ENCODE data around the gene USP9Y. TPM values are rescaled to one million over a fixed set of nuclear protein-coding genes. Genes with fewer than 3 reads are reported as not detected.

USP9Y gene
- total RNA-seq, 2 experiments from 2014 or later: 12.4 to 15.6 TPM

DNA sequence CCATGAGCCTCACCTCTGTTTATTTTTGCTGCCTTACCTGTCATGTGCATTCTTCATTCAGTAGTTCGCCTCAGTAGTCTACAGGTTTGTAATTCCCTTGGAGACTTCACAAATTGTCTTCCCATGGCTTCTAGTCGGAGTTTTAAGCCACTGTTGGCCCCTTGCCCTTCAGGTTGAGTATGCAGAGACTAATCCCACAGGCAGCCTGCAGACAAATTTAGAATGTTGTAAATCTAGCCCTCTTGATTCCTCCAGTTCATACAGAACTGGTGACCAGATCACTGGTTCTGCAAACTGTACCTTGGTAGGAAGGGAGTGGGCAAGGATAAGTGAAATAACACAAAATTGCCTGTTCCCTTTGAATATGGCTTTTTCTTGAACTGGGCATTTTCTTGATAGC, 33.0 kb downstream of the USP9Y start:
- Histone ChIP-seq H3K4me1 (ENCODE audit: insufficient read depth, low read length, poor library complexity, severe bottlenecking) (no peaks in the 10 kb centered on the region), H3K27ac (ENCODE audit: low read depth, low read length, poor library complexity, severe bottlenecking) (no peak overlapping the region), H3K9me2 (ENCODE audit: insufficient read depth, low read length) (no peaks in the 10 kb centered on the region; the same call in 1 of the 2 replicates), H3K79me2 (ENCODE audit: insufficient read depth, low read depth, low read length) (no peaks in the 10 kb centered on the region), H2AFZ (ENCODE audit: low read length) (no peak overlapping the region), H3K36me3 (ENCODE audit: insufficient read depth, low read length) (peaks cover 3% of the 10 kb centered on the region; the same call in 1 of the 2 replicates), H4K20me1 (ENCODE audit: insufficient read depth, low read length) (no peaks in the 10 kb centered on the region), H3K4me3 (ENCODE audit: low read depth, low read length, poor library complexity, severe bottlenecking) (no peak overlapping the region), H3K9me3 (ENCODE audit: low read length) (no peaks in the 10 kb centered on the region), H3K4me2 (ENCODE audit: low read length) (no peak overlapping the region)
- DNase-seq (ENCODE audit: low spot score): no peak
- intact Hi-C loops (cut with micrococcal nuclease; ENCODE audit: unreplicated experiment): no loop called here
- CTCF ChIA-PET (ENCODE audit: unreplicated experiment): no interaction called here
- BruUV-seq (replicated peaks): no TSS peak
- TF ChIP-seq EZH2phosphoT487 (IDR thresholded peaks at IDR 0.05; ENCODE audit: borderline replicate concordance, low read depth, low read length): no peak
- POLR2A ChIA-PET: no interaction called here

DNA sequence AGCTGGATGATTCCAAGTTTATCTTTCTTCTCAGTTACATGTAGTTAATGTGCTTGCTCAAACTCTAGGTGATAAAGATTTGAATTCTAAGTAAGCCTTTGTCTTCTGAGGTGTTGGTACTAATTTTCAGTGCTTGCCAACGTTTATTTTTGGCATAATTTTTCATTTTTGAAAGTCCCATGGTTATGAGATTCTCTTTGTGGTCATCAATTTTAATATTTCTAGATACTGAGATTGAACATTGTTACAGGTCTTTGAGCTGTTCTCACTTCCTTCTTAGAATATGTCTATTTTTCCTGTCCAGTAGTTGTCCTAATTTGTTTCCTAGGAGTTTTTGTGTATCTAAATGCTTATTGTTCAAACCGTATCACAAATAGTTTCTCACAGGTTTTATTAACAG, 40.4 kb downstream of the USP9Y start:
- Histone ChIP-seq H3K4me3 (ENCODE audit: low read depth, low read length, poor library complexity, severe bottlenecking) (no peak overlapping the region), H3K36me3 (ENCODE audit: insufficient read depth, low read length) (peaks cover 49% of the 10 kb centered on the region), H3K9me3 (ENCODE audit: low read length) (no peaks in the 10 kb centered on the region), H3K4me2 (ENCODE audit: low read length) (no peak overlapping the region), H2AFZ (ENCODE audit: low read length) (no peak overlapping the region), H3K27ac (ENCODE audit: low read depth, low read length, poor library complexity, severe bottlenecking) (no peak overlapping the region), H3K79me2 (ENCODE audit: insufficient read depth, low read depth, low read length) (no peaks in the 10 kb centered on the region), H4K20me1 (ENCODE audit: insufficient read depth, low read length) (no peaks in the 10 kb centered on the region), H3K9me2 (ENCODE audit: insufficient read depth, low read length) (no peaks in the 10 kb centered on the region; the same call in 1 of the 2 replicates), H3K4me1 (ENCODE audit: insufficient read depth, low read length, poor library complexity, severe bottlenecking) (no peaks in the 10 kb centered on the region)
- no TSS peak for BruUV-seq (replicated peaks)
- no peak for DNase-seq (ENCODE audit: low spot score)
- POLR2A ChIA-PET: no interaction called here
- CTCF ChIA-PET (ENCODE audit: unreplicated experiment): no interaction called here
- intact Hi-C loops (cut with micrococcal nuclease; ENCODE audit: unreplicated experiment): no loop called here
- TF ChIP-seq, protein P1, sequence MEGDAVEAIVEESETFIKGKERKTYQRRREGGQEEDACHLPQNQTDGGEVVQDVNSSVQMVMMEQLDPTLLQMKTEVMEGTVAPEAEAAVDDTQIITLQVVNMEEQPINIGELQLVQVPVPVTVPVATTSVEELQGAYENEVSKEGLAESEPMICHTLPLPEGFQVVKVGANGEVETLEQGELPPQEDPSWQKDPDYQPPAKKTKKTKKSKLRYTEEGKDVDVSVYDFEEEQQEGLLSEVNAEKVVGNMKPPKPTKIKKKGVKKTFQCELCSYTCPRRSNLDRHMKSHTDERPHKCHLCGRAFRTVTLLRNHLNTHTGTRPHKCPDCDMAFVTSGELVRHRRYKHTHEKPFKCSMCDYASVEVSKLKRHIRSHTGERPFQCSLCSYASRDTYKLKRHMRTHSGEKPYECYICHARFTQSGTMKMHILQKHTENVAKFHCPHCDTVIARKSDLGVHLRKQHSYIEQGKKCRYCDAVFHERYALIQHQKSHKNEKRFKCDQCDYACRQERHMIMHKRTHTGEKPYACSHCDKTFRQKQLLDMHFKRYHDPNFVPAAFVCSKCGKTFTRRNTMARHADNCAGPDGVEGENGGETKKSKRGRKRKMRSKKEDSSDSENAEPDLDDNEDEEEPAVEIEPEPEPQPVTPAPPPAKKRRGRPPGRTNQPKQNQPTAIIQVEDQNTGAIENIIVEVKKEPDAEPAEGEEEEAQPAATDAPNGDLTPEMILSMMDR (conservative IDR thresholded peaks at IDR 0.05; ENCODE audit: low read length): no peak
- no peak for TF ChIP-seq EZH2phosphoT487 (IDR thresholded peaks at IDR 0.05; ENCODE audit: borderline replicate concordance, low read depth, low read length)

DNA sequence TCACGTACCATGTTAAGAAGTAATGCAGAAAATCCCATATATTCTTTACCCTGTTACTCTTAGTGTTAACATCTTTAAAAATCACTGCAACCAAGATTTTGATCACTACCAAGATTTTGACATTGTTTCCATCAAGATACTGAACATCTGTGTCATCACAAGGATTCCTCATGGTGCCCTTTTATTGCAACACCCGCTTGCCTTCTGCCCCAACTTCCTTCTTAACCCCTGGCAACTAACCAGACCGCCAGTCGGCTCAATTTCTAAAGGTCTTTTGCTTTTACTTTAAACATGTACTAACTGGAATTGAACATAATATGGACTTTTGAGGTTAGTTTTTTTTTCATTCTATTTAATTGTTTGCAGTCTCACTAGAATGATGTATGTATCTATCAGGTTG, 41.7 kb downstream of the USP9Y start:
- no peaks in the 10 kb centered on the region for H4K20me1 ChIP-seq (ENCODE audit: insufficient read depth, low read length)
- H3K4me1 ChIP-seq (ENCODE audit: insufficient read depth, low read length, poor library complexity, severe bottlenecking): no peaks in the 10 kb centered on the region
- POLR2A ChIA-PET: no interaction called here
- BruUV-seq (replicated peaks): no TSS peak
- intact Hi-C loops (cut with micrococcal nuclease; ENCODE audit: unreplicated experiment): no loop called here
- H3K79me2 ChIP-seq (ENCODE audit: insufficient read depth, low read depth, low read length): no peaks in the 10 kb centered on the region
- no peak overlapping the region for H3K4me2 ChIP-seq (ENCODE audit: low read length)
- H3K36me3 ChIP-seq (ENCODE audit: insufficient read depth, low read length): peaks cover 46% of the 10 kb centered on the region
- H3K4me3 ChIP-seq (ENCODE audit: low read depth, low read length, poor library complexity, severe bottlenecking): no peak overlapping the region
- no peak overlapping the region for H3K27ac ChIP-seq (ENCODE audit: low read depth, low read length, poor library complexity, severe bottlenecking)
- CTCF ChIA-PET (ENCODE audit: unreplicated experiment): no interaction called here
- TF ChIP-seq, protein P1 (conservative IDR thresholded peaks at IDR 0.05; ENCODE audit: low read length): no peak
- TF ChIP-seq EZH2phosphoT487 (IDR thresholded peaks at IDR 0.05; ENCODE audit: borderline replicate concordance, low read depth, low read length): no peak
- H3K9me3 ChIP-seq (ENCODE audit: low read length): no peaks in the 10 kb centered on the region
- H3K9me2 ChIP-seq (ENCODE audit: insufficient read depth, low read length): no peaks in the 10 kb centered on the region; the same call in 1 of the 2 replicates
- no peak for DNase-seq (ENCODE audit: low spot score)
- no peak overlapping the region for H2AFZ ChIP-seq (ENCODE audit: low read length)

Data from OCI-LY7 (cell line).